RPMI8226 (cell line): Measurements from ENCODE around the gene DCUN1D2.

Experiments
- DNase-seq: peaks from one replicate; pipeline ENCODE4 v3.0.0-alpha.2; 2015

Gene DCUN1D2

DNA sequence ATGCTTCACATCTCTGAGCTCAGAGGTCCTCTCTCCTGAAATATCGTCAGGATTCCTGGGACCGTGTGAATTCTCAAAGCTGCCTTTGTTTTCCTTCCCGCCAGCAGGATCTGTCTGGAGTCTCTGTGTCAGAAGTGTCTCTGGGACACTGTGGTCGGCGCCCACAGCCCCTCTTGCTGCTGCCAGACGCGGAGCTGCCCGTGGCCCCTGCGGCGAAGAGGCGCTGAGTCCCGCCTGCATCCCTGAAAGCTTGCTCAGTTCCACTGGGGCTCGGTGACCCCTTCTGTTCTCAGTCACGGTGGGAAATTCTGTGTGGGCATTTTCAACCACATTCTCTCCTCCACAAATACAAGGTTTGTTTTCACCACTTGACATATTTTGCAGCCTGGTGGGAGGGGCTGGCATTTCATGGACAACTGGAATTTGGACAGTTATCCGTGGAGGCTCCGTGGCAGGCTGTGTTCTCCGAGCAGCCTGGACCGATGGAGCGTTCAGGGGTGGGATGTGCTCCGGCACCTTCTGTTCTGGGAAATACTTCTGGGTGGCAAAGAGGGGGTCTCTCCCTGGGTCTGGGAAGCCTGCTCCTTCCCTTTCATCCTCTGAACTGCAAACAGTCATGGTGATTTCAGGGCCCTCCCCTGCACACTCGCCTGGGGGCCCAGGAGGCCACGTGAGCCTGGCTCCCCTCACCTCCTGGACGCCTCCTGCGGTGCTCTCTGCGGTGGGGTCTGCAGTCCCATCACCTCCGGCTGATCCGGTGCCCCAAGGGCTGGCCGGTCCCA, 84.0 kb downstream of the DCUN1D2 start:
- no peak for DNase-seq
